ENCODE measurements around the gene ECE1. TPM values are rescaled to one million over a fixed set of nuclear protein-coding genes. Genes with fewer than 3 reads are reported as not detected.

Gene ECE1
- total and polyA plus RNA-seq, 2 of the 13 experiments (the other 11 are each of a cell fraction or from before 2014, with no cell fraction given): 13.5 to 21.2 TPM

GRCh38 chr1:21324368-21325141 lies 34.3 kb upstream of the ECE1 start (continued):
- no peak for TF ChIP-seq ZNF331 (CRISPR knock-in tag; IDR thresholded peaks at IDR 0.05)
- peak; percentile 54 for TF ChIP-seq CEBPG (CRISPR knock-in tag; IDR thresholded peaks at IDR 0.05)
- TF ChIP-seq ZNF552 (CRISPR knock-in tag; IDR thresholded peaks at IDR 0.05; ENCODE audit: borderline replicate concordance): no peak
- TF ChIP-seq FOXP1 (IDR thresholded peaks at IDR 0.05): no peak
- peak; percentile 10 for TF ChIP-seq FOXP1 (CRISPR knock-in tag; IDR thresholded peaks at IDR 0.05)
- TF ChIP-seq TAF1 (CRISPR knock-in tag; IDR thresholded peaks at IDR 0.05): no peak
- 0 out of 2 replicates have a peak, but pooled peaks have one; percentile 32 for TF ChIP-seq ZNF776 (CRISPR knock-in tag; IDR thresholded peaks at IDR 0.05)
- no peak for TF ChIP-seq ZSCAN5A (CRISPR knock-in tag; IDR thresholded peaks at IDR 0.05; ENCODE audit: borderline replicate concordance)
- TF ChIP-seq, protein P1, sequence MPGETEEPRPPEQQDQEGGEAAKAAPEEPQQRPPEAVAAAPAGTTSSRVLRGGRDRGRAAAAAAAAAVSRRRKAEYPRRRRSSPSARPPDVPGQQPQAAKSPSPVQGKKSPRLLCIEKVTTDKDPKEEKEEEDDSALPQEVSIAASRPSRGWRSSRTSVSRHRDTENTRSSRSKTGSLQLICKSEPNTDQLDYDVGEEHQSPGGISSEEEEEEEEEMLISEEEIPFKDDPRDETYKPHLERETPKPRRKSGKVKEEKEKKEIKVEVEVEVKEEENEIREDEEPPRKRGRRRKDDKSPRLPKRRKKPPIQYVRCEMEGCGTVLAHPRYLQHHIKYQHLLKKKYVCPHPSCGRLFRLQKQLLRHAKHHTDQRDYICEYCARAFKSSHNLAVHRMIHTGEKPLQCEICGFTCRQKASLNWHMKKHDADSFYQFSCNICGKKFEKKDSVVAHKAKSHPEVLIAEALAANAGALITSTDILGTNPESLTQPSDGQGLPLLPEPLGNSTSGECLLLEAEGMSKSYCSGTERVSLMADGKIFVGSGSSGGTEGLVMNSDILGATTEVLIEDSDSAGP (CRISPR knock-in tag; IDR thresholded peaks at IDR 0.05; ENCODE audit: borderline replicate concordance): peak; percentile 60; the same call in 1 of the 2 replicates
- 0 out of 2 replicates have a peak, but pooled peaks have one; percentile 9 for TF ChIP-seq ZSCAN25 (CRISPR knock-in tag; IDR thresholded peaks at IDR 0.05)
- 0 out of 2 replicates have a peak, but pooled peaks have one; percentile 13 for TF ChIP-seq ZFX (CRISPR knock-in tag; IDR thresholded peaks at IDR 0.05; ENCODE audit: low read depth)
- TF ChIP-seq SIX4 (CRISPR knock-in tag; IDR thresholded peaks at IDR 0.05): no peak
- TF ChIP-seq, protein P2, sequence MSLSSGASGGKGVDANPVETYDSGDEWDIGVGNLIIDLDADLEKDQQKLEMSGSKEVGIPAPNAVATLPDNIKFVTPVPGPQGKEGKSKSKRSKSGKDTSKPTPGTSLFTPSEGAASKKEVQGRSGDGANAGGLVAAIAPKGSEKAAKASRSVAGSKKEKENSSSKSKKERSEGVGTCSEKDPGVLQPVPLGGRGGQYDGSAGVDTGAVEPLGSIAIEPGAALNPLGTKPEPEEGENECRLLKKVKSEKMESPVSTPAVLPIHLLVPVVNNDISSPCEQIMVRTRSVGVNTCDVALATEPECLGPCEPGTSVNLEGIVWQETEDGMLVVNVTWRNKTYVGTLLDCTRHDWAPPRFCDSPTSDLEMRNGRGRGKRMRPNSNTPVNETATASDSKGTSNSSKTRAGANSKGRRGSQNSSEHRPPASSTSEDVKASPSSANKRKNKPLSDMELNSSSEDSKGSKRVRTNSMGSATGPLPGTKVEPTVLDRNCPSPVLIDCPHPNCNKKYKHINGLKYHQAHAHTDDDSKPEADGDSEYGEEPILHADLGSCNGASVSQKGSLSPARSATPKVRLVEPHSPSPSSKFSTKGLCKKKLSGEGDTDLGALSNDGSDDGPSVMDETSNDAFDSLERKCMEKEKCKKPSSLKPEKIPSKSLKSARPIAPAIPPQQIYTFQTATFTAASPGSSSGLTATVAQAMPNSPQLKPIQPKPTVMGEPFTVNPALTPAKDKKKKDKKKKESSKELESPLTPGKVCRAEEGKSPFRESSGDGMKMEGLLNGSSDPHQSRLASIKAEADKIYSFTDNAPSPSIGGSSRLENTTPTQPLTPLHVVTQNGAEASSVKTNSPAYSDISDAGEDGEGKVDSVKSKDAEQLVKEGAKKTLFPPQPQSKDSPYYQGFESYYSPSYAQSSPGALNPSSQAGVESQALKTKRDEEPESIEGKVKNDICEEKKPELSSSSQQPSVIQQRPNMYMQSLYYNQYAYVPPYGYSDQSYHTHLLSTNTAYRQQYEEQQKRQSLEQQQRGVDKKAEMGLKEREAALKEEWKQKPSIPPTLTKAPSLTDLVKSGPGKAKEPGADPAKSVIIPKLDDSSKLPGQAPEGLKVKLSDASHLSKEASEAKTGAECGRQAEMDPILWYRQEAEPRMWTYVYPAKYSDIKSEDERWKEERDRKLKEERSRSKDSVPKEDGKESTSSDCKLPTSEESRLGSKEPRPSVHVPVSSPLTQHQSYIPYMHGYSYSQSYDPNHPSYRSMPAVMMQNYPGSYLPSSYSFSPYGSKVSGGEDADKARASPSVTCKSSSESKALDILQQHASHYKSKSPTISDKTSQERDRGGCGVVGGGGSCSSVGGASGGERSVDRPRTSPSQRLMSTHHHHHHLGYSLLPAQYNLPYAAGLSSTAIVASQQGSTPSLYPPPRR (CRISPR knock-in tag; IDR thresholded peaks at IDR 0.05; ENCODE audit: borderline replicate concordance): peak; percentile 13; the same call in 1 of the 2 replicates
- peak; percentile 12; the same call in 1 of the 2 replicates for TF ChIP-seq ZNF292 (CRISPR knock-in tag; IDR thresholded peaks at IDR 0.05; ENCODE audit: borderline replicate concordance, low read depth)
- 0 out of 2 replicates have a peak, but pooled peaks have one; percentile 20 for TF ChIP-seq AHDC1 (CRISPR knock-in tag; IDR thresholded peaks at IDR 0.05; ENCODE audit: borderline replicate concordance)

Data from HepG2 (cell line).